B cell (primary cell): ENCODE measurements around the gene MYH10.

Source experiments
- CTCF ChIP-seq: fragments of 200-600 bp; IDR thresholded peaks from one replicate; pipeline ENCODE4 v1.8.0; 2022; ENCODE audit warnings: antibody characterized with exemption, mild to moderate bottlenecking
- EZH2 ChIP-seq: IDR thresholded peaks from 2 replicates; pipeline ENCODE4 v1.6.1; 2012; ENCODE audit warnings: borderline replicate concordance, low read depth, mild to moderate bottlenecking, moderate library complexity, low read length; ENCODE audit not compliant: insufficient read depth, poor library complexity, severe bottlenecking

- TF ChIP-seq CTCF (no peak), EZH2 (no peak)
These were observed 164.1 kb downstream of the MYH10 start for GRCh38 chr17:8466456-8466855.
